SK-N-SH (cell line): Measurements from ENCODE around the gene C2orf42. TPM values are rescaled to one million over a fixed set of nuclear protein-coding genes. Genes with fewer than 3 reads are reported as not detected.

ENCODE experiments used
- polyA plus RNA-seq, 3 experiments: library from polyadenylated mRNA; depleted of rRNA; stranded (reverse); fragments of >200 nt; gene quantifications; 2 replicates each; pipeline ENCODE4 v1.2.3, GENCODE V29; 2012

Gene C2orf42
- polyA plus RNA-seq, 1 of the 3 experiments (the other 2 are of a cell fraction), result 5.1 TPM

Other genes with a start within 250 kb of the C2orf42 start
- 0.20 and 0.23 TPM in 2 replicates for gene ASPRV1, start 229.4 kb downstream of the C2orf42 start, polyA plus RNA-seq (2012; rRNA removed)
- 60.7 and 94.0 TPM in 2 replicates for gene PCBP1, start 103.5 kb downstream of the C2orf42 start, polyA plus RNA-seq (2012; rRNA removed)
- 77.7 and 98.0 TPM in 2 replicates for gene TIA1, start 57.6 kb upstream of the C2orf42 start, polyA plus RNA-seq (2012; rRNA removed)
- 20.7 and 26.5 TPM in 2 replicates for gene PCYOX1, start 67.1 kb upstream of the C2orf42 start, polyA plus RNA-seq (2012; rRNA removed)
- 141 and 159 TPM in 2 replicates for gene SNRPG, start 102.7 kb upstream of the C2orf42 start, polyA plus RNA-seq (2012; rRNA removed)
- 43.3 and 50.6 TPM in 2 replicates for gene FAM136A, start 111.0 kb upstream of the C2orf42 start, polyA plus RNA-seq (2012; rRNA removed)